GM12891 (cell line): Measurements from ENCODE around the gene DYDC1. TPM values are rescaled to one million over a fixed set of nuclear protein-coding genes. Genes with fewer than 3 reads are reported as not detected.

Source experiments
- DNase-seq: peaks from one replicate; pipeline ENCODE4 v3.0.0; 2011; ENCODE audit warnings: low spot score; ENCODE audit not compliant: insufficient read length
- FAIRE-seq: peaks from 2 replicates; lab custom pipeline; 2011; peaks lifted over from hg19 to GRCh38; lab: Jason Lieb, UNC
- PAX5 ChIP-seq: IDR thresholded peaks from 2 replicates; pipeline ENCODE4 v1.6.1; 2011; ENCODE audit warnings: low read length, moderate library complexity, mild to moderate bottlenecking; ENCODE audit not compliant: insufficient read depth, severe bottlenecking
- POLR2A ChIP-seq: IDR thresholded peaks from 2 replicates; pipeline ENCODE4 v1.6.1; 2011; ENCODE audit warnings: low read depth, low read length, control low read depth
- POLR2AphosphoS5 ChIP-seq: IDR thresholded peaks from 2 replicates; pipeline ENCODE4 v1.6.1; 2011; ENCODE audit warnings: low read depth, low read length, control low read depth
- POU2F2 ChIP-seq: IDR thresholded peaks from 2 replicates; pipeline ENCODE4 v1.6.1; 2011; ENCODE audit warnings: low read depth, mild to moderate bottlenecking, control low read depth, low read length, moderate library complexity
- SPI1 ChIP-seq: IDR thresholded peaks from 2 replicates; pipeline ENCODE4 v1.6.1; 2011; ENCODE audit warnings: low read depth, low read length, control low read depth
- TAF1 ChIP-seq: IDR thresholded peaks from 2 replicates; pipeline ENCODE4 v1.6.1; 2011; ENCODE audit warnings: low read depth, low read length, control low read depth
- polyA plus RNA-seq: library from polyadenylated mRNA; unstranded; fragments of >200 nt; gene quantifications from one replicate; pipeline ENCODE4 v1.2.1, GENCODE V29; 2012; ENCODE audit warnings: low read depth, missing spikeins, inconsistent platforms; ENCODE audit not compliant: missing spikeins

Gene DYDC1
- polyA plus RNA-seq = not detected

DNA sequence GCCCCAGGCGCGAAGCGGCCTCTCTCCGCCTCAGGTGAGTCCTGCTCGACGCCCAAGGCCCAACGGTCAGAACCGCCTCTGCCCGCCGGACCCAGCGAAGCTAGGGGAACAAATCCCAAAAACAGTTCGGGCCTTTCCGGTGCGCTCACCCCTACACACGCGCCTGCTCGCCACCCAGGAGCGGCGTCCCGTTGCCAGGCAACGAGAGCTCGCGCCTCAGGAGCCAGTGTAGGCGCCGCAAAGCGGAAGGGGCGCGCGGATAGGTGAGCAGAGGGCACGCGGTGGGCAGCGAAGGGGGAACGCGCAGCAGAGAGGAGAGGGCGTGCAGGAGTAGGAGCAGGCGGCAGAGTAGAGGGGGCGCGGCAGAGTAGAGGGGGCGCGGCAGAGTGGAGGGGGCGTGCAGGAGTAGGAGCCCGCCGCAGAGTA lies at the start of gene DYDC1, which contains the start of gene DYDC2:
TSS of gene DYDC1 (minus strand) at position 193 of the 426 bp plus-strand sequence. CDS start 4,154 bp downstream, outside the sequence.
TSS of gene DYDC2 (plus strand) at position 219 of the 426 bp plus-strand sequence. CDS start 5,663 bp downstream, outside the sequence.
- TF ChIP-seq POLR2A = no peak
- no peak for TF ChIP-seq TAF1
- TF ChIP-seq SPI1 = no peak
- TF ChIP-seq POLR2AphosphoS5 = no peak
- no peak for TF ChIP-seq PAX5
- TF ChIP-seq POU2F2 = no peak
- FAIRE-seq = no peak

DNA sequence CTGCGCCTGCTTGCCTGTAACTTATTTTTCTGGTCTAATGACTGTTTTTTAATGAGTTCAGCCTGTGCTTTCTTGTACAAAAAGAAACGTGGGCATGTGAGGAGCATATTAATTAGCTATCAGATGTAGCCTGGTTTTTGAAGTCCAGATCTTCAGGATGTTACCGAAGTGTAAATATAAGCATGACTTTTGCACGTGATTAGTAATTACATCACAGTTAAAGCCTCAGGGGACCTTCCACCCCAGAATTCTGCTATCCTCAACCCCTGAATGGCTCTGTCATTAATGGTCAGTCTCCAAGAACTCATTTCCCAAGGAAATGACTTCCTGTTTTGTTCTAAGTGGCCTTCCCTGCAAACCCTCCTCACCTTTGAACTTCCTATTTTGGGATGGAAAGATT lies 49.6 kb upstream of the DYDC1 start:
- TF ChIP-seq SPI1 = no peak
- no peak for TF ChIP-seq POLR2A
- no peak for TF ChIP-seq POLR2AphosphoS5
- no peak for TF ChIP-seq PAX5
- no peak for TF ChIP-seq TAF1
- no peak for TF ChIP-seq POU2F2
- DNase-seq (no peak), FAIRE-seq (no peak)

More for the DNA sequence above, at the start of gene DYDC1, which contains the start of gene DYDC2:
- DNase-seq = peak; percentile 25

DNA sequence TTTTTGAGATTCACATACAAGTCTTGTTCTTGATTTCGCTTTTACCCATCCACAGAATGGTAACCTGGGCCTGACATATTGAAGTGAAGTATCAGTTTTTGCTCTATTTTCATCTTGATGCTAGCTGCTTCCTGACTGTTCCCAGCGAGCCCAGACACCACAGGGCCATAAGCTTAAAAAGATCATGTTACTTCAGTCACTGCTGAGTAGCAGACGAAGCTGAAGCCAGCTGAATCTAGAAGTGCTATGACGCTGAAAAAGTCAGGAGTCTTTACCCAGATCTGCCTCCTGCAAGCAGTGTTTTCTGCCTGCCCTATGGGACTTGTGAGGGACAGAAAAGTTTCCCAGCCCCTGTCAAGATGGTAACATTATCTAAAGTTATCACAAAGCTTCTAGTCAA lies 49.1 kb upstream of the DYDC1 start:
- DNase-seq (no peak), FAIRE-seq (no peak)
- TF ChIP-seq POU2F2 = no peak
- no peak for TF ChIP-seq TAF1
- no peak for TF ChIP-seq POLR2AphosphoS5
- no peak for TF ChIP-seq PAX5
- no peak for TF ChIP-seq POLR2A
- TF ChIP-seq SPI1 = no peak

DNA sequence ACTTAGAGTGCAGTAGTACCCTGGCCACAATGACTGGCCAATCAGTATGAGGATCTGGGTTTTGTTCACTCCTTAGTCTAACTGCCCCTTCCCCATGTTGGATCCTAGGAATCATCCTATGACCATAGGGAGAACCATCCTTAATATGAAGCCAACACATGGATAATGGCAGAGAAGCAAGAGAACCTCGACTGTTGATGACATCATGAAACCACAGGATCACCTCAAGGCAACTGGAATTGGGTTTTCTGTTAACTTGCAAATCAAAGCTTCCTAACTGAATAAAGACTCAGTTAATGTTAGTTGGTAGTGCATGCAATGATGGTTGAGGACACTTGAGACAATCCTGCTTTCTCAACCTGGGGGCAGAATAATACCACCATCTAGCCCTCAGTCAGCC lies 48.5 kb upstream of the DYDC1 start:
- TF ChIP-seq SPI1 = no peak
- no peak for TF ChIP-seq POLR2AphosphoS5
- no peak for TF ChIP-seq PAX5
- TF ChIP-seq TAF1 = no peak
- no peak for TF ChIP-seq POU2F2
- TF ChIP-seq POLR2A = no peak
- DNase-seq (no peak), FAIRE-seq (no peak)

DNA sequence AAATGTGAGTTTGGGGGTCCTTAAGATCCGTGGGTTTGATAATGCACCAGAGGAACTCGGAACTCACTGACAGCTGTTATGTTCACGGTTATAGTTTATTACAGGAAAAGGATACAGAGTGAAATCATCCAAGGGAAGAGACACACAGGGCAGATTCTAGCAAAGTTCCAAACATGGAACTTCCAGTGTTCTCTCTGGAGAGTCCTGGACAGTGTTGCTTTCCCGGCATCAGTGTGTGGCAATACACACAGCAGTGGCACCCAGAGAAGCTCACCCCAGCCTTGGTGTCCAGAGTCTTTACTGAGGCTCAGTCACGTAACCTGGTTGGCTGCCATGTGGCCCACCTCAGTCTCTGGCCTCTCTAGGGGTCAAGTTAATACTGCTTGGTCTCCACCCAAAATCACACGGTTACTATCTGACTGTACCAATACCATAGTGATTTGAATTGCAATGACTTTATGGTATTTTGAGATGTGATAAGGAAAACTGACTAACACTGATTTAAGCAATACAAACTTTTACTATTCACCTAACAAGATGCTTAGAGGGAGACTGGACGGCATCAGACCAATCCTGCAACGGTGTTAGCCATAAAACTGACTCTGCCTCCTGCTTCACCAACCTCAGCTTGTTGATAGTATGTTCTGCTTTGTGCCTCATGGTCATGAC lies 43.7 kb upstream of the DYDC1 start:
- DNase-seq (no peak), FAIRE-seq (no peak)
- no peak for TF ChIP-seq PAX5
- no peak for TF ChIP-seq TAF1
- no peak for TF ChIP-seq POLR2A

DNA sequence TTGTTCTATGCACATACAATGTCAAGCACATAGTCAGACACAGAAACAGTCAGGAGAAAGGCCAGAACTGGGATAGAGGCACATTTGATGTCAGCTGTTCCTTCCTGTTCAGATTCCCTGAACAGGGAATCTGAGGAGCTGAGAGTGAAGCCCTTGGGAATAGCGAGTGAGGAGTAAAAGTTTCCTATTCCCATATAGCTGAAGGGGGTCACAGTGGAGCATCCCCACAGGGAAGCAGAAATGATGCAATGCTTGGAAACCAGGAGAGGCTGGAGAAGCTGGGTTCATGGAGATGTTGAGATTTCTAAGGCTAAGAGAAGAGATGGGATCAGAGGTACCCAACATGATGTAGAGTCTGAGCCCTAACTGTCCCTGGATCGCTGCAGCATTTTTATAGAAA lies 40.5 kb upstream of the DYDC1 start:
- no peak for DNase-seq
- FAIRE-seq = no peak
- no peak for TF ChIP-seq SPI1
- TF ChIP-seq TAF1 = no peak
- no peak for TF ChIP-seq POU2F2
- no peak for TF ChIP-seq PAX5
- no peak for TF ChIP-seq POLR2A
- no peak for TF ChIP-seq POLR2AphosphoS5

DNA sequence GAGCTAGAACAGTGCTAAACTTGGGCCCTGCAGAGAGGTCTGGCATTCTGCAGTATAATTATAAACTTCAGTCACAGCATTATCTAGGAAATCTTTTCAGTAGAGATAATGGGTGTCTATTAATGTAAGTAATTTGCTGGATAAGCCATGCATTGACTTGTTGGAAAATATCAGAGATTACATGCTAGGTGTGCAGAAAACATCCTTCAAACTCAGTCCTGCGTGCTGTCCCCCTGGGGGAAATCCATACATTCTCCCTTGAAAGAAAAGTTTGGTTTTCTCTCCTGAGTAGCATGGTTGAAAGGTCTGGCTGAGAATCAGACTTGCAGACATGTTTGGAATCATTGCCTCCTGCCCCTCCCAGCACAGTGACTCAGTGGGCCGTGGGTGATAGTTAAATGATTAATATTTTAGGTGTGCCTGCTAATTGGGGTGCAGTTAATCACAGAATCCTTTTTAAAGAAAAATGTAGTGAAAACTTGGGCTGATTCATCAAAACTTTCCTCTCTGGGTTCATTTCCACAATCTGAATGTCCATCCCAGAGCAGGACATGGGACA lies 37.9 kb upstream of the DYDC1 start:
- TF ChIP-seq SPI1 (no peak), PAX5 (no peak), POU2F2 (no peak), POLR2AphosphoS5 (no peak), POLR2A (no peak), TAF1 (no peak)
- DNase-seq = no peak
- FAIRE-seq = no peak

DNA sequence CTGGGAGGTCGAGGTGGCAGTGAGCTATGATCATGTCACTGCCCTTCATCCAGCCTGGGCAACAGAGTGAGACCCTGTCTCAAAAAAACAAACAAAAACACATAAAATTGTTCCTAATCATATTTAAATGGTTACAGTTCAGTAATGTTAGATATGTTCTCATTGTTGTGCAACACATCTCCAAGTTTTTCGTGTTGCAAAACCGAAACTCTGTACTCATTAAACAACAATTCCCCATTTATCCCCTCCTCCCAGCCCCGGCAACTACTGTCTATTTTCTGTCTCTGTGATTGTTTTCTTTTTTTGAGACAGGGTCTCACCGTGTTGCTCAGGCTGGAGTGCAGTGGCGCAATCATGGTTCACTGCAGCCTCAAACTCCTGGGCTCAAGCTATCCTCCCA lies 35.7 kb upstream of the DYDC1 start:
- FAIRE-seq (no peak), DNase-seq (no peak)
- no peak for TF ChIP-seq TAF1
- TF ChIP-seq SPI1 = no peak
- no peak for TF ChIP-seq POU2F2
- TF ChIP-seq PAX5 = no peak
- TF ChIP-seq POLR2AphosphoS5 = no peak
- no peak for TF ChIP-seq POLR2A

DNA sequence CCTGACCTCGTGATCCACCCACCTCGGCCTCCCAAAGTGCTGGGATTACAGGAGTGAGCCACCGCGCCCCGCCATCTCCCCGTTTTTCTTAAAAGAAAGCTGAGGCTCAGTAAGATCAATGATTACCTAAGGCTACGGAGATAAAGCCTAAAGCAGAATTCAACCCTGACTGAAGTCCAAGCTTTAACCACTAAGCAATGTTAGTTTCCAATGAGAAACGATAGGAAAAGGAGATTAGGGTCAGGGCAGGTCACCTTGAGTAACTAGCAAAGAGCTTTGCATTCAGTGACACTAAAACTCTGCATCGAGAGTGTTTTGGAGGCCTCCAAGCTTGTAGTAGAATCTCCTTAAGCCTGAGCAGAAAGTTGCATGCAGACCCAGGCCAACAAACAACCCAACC lies 34.2 kb upstream of the DYDC1 start:
- DNase-seq (no peak), FAIRE-seq (no peak)
- TF ChIP-seq PAX5 (no peak), POU2F2 (no peak), SPI1 (no peak), POLR2A (no peak), TAF1 (no peak), POLR2AphosphoS5 (no peak)

DNA sequence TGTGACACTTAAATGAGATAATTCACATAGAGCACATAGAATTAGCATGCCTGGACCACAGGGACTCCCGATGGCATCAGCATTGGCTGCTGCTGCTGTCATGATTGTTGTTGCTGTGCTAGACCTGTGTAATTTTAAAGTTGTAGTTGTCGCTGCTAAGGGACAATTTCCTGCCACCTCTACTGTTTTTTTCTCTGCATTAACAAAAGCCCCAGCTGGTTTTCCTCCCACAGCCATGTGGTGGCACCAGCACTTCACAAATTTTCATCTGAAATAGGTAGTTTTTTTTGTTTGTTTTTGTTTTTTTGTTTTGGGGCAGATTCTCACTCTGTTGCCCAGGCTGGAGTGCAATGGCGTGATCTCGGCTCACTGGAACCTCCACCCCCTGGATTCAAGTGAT lies 26.4 kb upstream of the DYDC1 start:
- peak; percentile 51 for FAIRE-seq
- peak; percentile 30 for DNase-seq
- TF ChIP-seq SPI1 (no peak), POU2F2 (no peak), POLR2A (no peak), POLR2AphosphoS5 (no peak), PAX5 (no peak), TAF1 (no peak)

DNA sequence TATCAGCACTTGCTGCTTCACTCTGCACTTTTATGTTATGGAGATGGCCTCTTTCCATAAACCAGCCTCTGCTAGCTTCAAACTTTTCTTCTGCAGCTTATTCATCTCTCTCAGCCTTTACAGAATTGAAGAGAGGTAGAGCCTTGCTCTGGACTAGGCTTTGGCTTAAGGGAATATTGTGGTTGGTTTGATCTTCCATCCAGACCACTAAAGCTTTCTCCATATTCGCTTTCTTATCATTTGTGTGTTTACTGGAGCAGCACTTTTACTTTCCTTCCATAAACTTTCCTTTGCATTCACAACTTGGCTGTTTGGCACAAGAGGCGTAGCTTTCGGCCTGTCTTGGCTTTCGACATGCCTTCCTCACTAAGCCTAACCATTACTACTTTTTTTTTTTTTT lies 23.6 kb upstream of the DYDC1 start:
- DNase-seq = no peak
- TF ChIP-seq TAF1 (no peak), POLR2AphosphoS5 (no peak), POLR2A (no peak), SPI1 (no peak)
- FAIRE-seq = no peak
